DOHH2 (cell line): ENCODE results near the gene INSYN2B.

Source experiments
- H3F3A ChIP-seq: fragments of 200-600 bp; sonication (generic), shearing (Covaris generic); 2 replicates; pipeline ENCODE4 v1.6.0; 2016; ENCODE audit warnings: antibody characterized with exemption, mild to moderate bottlenecking; ENCODE audit not compliant: control insufficient read depth, insufficient read depth
- H3K27ac ChIP-seq: fragments of 200-600 bp; sonication (generic); 2 replicates; pipeline ENCODE4 v1.5.1; 2014; ENCODE audit warnings: low read depth, mild to moderate bottlenecking, low read length, moderate library complexity
- H3K27me3 ChIP-seq: fragments of 200-600 bp; sonication (generic); 2 replicates; pipeline ENCODE4 v1.6.1; 2014; ENCODE audit warnings: mild to moderate bottlenecking, low read length, mixed read lengths; ENCODE audit not compliant: control insufficient read depth
- H3K36me3 ChIP-seq: fragments of 200-600 bp; sonication (generic); 2 replicates; pipeline ENCODE4 v1.6.1; 2014; ENCODE audit warnings: mild to moderate bottlenecking, low read length, moderate library complexity, mixed read lengths; ENCODE audit not compliant: control insufficient read depth
- H3K4me1 ChIP-seq: fragments of 200-600 bp; sonication (generic); 2 replicates; pipeline ENCODE4 v1.6.1; 2014; ENCODE audit warnings: mild to moderate bottlenecking, low read length, mixed read lengths; ENCODE audit not compliant: control insufficient read depth
- H3K4me2 ChIP-seq: fragments of 200-600 bp; sonication (generic); 2 replicates; pipeline ENCODE4 v1.6.0; 2014; ENCODE audit warnings: mild to moderate bottlenecking, low read length, moderate library complexity
- H3K4me3 ChIP-seq: fragments of 200-600 bp; sonication (generic); 2 replicates; pipeline ENCODE4 v1.5.1; 2014; ENCODE audit warnings: mild to moderate bottlenecking, low read length, mixed read lengths
- H3K79me2 ChIP-seq: fragments of 200-600 bp; sonication (generic); 2 replicates; pipeline ENCODE4 v1.6.1; 2014; ENCODE audit warnings: mild to moderate bottlenecking, low read length, mixed read lengths; ENCODE audit not compliant: control insufficient read depth
- H3K9me2 ChIP-seq: fragments of 200-600 bp; sonication (generic); replicated peaks from 2 replicates; pipeline ENCODE4 v1.6.1; 2014; ENCODE audit warnings: mild to moderate bottlenecking, low read length, mixed read lengths; ENCODE audit not compliant: control insufficient read depth
- H3K9me3 ChIP-seq: fragments of 200-600 bp; sonication (generic); 2 replicates; pipeline ENCODE4 v1.6.1; 2014; ENCODE audit warnings: antibody characterized with exemption, low read length, mixed read lengths; ENCODE audit not compliant: control insufficient read depth, insufficient read depth
- H4K20me1 ChIP-seq: fragments of 200-600 bp; sonication (generic); 2 replicates; pipeline ENCODE4 v1.6.0; 2014; ENCODE audit warnings: low read depth, mild to moderate bottlenecking, antibody characterized with exemption, low read length, moderate library complexity; ENCODE audit not compliant: control insufficient read depth, insufficient read depth
- CTCF ChIP-seq: fragments of 200-600 bp; sonication (generic); IDR thresholded peaks from one replicate; pipeline ENCODE4 v1.5.1; 2014; ENCODE audit warnings: antibody characterized with exemption, mild to moderate bottlenecking, low read depth, low read length; ENCODE audit not compliant: poor library complexity, severe bottlenecking
- EZH2phosphoT487 ChIP-seq: fragments of 200-600 bp; sonication (generic); IDR thresholded peaks from 2 replicates; pipeline ENCODE4 v1.6.1; 2017; ENCODE audit warnings: borderline replicate concordance, mild to moderate bottlenecking, antibody characterized with exemption, low read length, moderate library complexity, mixed read lengths

Gene INSYN2B

DNA sequence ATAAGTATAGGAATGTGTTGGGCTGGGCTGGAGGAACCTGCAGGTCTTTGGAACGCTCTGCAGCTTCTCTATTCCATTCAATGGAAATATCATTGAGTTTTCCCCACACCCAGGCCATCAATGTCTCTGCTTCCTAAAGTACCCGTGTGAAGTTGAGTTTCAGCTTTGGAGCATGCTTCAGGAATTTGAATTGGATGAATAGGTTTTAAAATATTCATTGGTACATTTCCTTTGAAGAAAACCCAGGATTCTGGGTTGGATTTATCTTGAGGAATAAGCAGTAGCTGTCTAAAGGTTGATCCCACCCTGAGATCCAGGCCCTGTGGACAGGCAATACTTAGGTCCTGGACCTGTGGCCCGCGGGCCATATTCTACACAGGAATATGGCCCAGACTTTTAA lies 37.3 kb downstream of the INSYN2B start:
- Histone ChIP-seq H4K20me1 (no peaks in the 10 kb centered on the region), H3K27me3 (no peaks in the 10 kb centered on the region), H3K4me2 (no peak overlapping the region), H3F3A (no peaks in the 10 kb centered on the region), H3K4me1 (no peaks in the 10 kb centered on the region), H3K9me2 (no peaks in the 10 kb centered on the region), H3K27ac (no peak overlapping the region), H3K79me2 (no peaks in the 10 kb centered on the region), H3K4me3 (no peak overlapping the region), H3K9me3 (no peaks in the 10 kb centered on the region), H3K36me3 (peaks cover 11% of the 10 kb centered on the region)
- TF ChIP-seq EZH2phosphoT487 (no peak), CTCF (no peak)

DNA sequence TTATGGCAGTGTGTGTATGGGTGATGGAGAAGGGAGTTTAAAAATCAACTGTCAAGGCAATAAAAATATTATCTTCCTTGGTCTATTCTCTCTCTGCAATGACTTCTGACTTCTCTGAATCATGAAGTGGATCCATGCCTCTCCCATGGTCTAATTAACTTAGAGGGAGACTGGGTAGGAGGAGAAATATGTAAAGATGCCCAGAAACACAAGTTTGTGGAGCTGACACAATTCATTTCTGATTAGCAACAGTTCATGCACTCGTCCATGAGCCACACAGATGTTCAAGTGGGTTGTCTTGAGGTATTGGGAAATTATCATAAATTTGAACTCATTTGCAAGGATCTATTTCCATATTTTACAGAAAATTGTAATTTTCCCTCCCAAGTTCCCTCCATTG lies 38.1 kb downstream of the INSYN2B start:
- H3K79me2 ChIP-seq: no peaks in the 10 kb centered on the region
- peaks cover 3% of the 10 kb centered on the region; the same call in 1 of the 2 replicates for H3K36me3 ChIP-seq
- no peak overlapping the region for H3K4me3 ChIP-seq
- H4K20me1 ChIP-seq: no peaks in the 10 kb centered on the region
- no peaks in the 10 kb centered on the region for H3K9me2 ChIP-seq
- H3K4me2 ChIP-seq: no peak overlapping the region
- H3K9me3 ChIP-seq: no peaks in the 10 kb centered on the region
- no peak overlapping the region for H3K27ac ChIP-seq
- H3K4me1 ChIP-seq: no peaks in the 10 kb centered on the region
- H3K27me3 ChIP-seq: no peaks in the 10 kb centered on the region
- TF ChIP-seq EZH2phosphoT487 (no peak), CTCF (no peak)
- no peaks in the 10 kb centered on the region for H3F3A ChIP-seq

GRCh38 chr5:169941542-169941941 lies 38.8 kb downstream of the INSYN2B start:
- no peaks in the 10 kb centered on the region for H3K36me3 ChIP-seq
- H3K27ac ChIP-seq: no peak overlapping the region
- H3K9me3 ChIP-seq: no peaks in the 10 kb centered on the region
- TF ChIP-seq CTCF (no peak), EZH2phosphoT487 (no peak)
- H3K4me3 ChIP-seq: no peak overlapping the region
- H3F3A ChIP-seq: no peaks in the 10 kb centered on the region
- H3K79me2 ChIP-seq: no peaks in the 10 kb centered on the region
- no peaks in the 10 kb centered on the region for H4K20me1 ChIP-seq
- H3K27me3 ChIP-seq: no peaks in the 10 kb centered on the region
- H3K9me2 ChIP-seq: no peaks in the 10 kb centered on the region
- H3K4me2 ChIP-seq: no peak overlapping the region
- H3K4me1 ChIP-seq: no peaks in the 10 kb centered on the region

GRCh38 chr5:169939731-169940130 lies 40.6 kb downstream of the INSYN2B start:
- no peak for TF ChIP-seq EZH2phosphoT487
- no peak for TF ChIP-seq CTCF
- Histone ChIP-seq H3K4me3 (no peak overlapping the region), H3K36me3 (peaks cover under 1% of the 10 kb centered on the region; the same call in 1 of the 2 replicates), H3K9me3 (no peaks in the 10 kb centered on the region), H3K27me3 (no peaks in the 10 kb centered on the region), H3K9me2 (no peaks in the 10 kb centered on the region), H3K27ac (no peak overlapping the region), H3K4me1 (peaks cover 13% of the 10 kb centered on the region), H3K4me2 (no peak overlapping the region), H3K79me2 (no peaks in the 10 kb centered on the region), H3F3A (no peaks in the 10 kb centered on the region), H4K20me1 (no peaks in the 10 kb centered on the region)
